Measurements from ENCODE around the gene PITPNC1. TPM values are rescaled to one million over a fixed set of nuclear protein-coding genes. Genes with fewer than 3 reads are reported as not detected.

Gene PITPNC1
- total RNA-seq, 1 experiment from 2014 or later: 37.5 TPM

DNA sequence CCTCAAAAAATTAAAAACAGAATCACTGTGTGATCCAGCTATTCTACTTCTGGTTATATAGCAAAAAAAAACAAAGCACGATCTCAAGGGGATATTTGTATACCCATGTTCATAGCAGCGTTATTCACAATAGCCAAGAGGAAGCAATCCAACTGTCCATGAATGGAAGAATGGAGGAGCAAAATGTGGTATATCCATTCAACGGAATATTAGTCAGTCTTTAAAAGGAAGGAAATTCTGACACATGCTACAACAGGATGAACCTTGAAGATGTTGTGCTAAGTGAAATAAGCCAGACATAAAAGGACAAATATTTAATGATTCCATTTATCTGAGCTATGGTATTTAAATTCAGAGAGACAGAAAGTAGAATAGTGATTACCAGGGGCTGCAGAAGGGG is 336.1 kb downstream of the PITPNC1 start:
- peaks cover 2 to 9% (median 5%) of the 10 kb centered on the region in 3 experiments; a peak in 4 of 7 replicates for H3K36me3 Mint-ChIP-seq (ENCODE audit: insufficient read depth in 1 of 3, low read depth in 3 of 3)
- WGBS (ENCODE audit: extremely low coverage, insufficient read length, low lambda C conversion rate): no CpG with 5 or more reads among the region's 3 CpGs
- no peak overlapping the region for H3K4ac ChIP-seq (ENCODE audit: low read depth, low read length)
- no peak overlapping the region for H2BK15ac ChIP-seq (ENCODE audit: low read depth, low read length)
- no peak overlapping the region for H3K56ac ChIP-seq (ENCODE audit: insufficient read length, low read depth, low read length)
- no peak overlapping the region for H2BK20ac ChIP-seq (ENCODE audit: low read depth, low read length, poor library complexity, severe bottlenecking)
- H3T11ph ChIP-seq (ENCODE audit: low read length): no peak overlapping the region
- no peak overlapping the region for H2BK12ac ChIP-seq (ENCODE audit: insufficient read length, low read depth, low read length)
- no peak overlapping the region for H2AFZ ChIP-seq (ENCODE audit: low read length)
- H4K91ac ChIP-seq (ENCODE audit: insufficient read length, low read depth, low read length): no peak overlapping the region
- H3K9ac ChIP-seq (ENCODE audit: extremely low read depth, insufficient read length, low read length): no peak overlapping the region
- H3K27me3 Mint-ChIP-seq (ENCODE audit: low read depth): no peaks in the 10 kb centered on the region
- no peak overlapping the region for H3K23ac ChIP-seq (ENCODE audit: insufficient read length, low read depth, low read length)
- H3K79me2 ChIP-seq (ENCODE audit: insufficient read depth, low read length): peaks cover 3% of the 10 kb centered on the region; the same call in 1 of the 2 replicates
- no peaks in the 10 kb centered on the region for H4K20me1 ChIP-seq (ENCODE audit: control insufficient read depth, insufficient read depth, insufficient read length)
- no peak overlapping the region for H3K4me3 Mint-ChIP-seq
- no peak overlapping the region for H3K18ac ChIP-seq (ENCODE audit: insufficient read length, low read depth, low read length)
- no peak for DNase-seq
- H3K9me3 ChIP-seq (ENCODE audit: control insufficient read depth, low read depth, low read length): no peaks in the 10 kb centered on the region
- peaks cover 8 to 20% of the 10 kb centered on the region in 2 experiments for H3K4me1 Mint-ChIP-seq
- no peaks in the 10 kb centered on the region for H3K79me1 ChIP-seq (ENCODE audit: insufficient read depth, low read depth, low read length, poor library complexity, severe bottlenecking)
- H3K14ac ChIP-seq (ENCODE audit: insufficient read depth, low read length): no peak overlapping the region
- H4K5ac ChIP-seq (ENCODE audit: insufficient read length, low read depth, low read length): no peak overlapping the region
- peaks cover 5% of the 10 kb centered on the region for H3K23me2 ChIP-seq (ENCODE audit: insufficient read length, low read depth, low read length, poor library complexity, severe bottlenecking)
- no peak overlapping the region for H2BK120ac ChIP-seq (ENCODE audit: low read depth, low read length, poor library complexity, severe bottlenecking)
- no peak overlapping the region for H2BK5ac ChIP-seq (ENCODE audit: insufficient read length, low read length)
- H3K27me3 ChIP-seq (ENCODE audit: insufficient read depth, low read length): no peaks in the 10 kb centered on the region
- no peak overlapping the region for H2AK5ac ChIP-seq (ENCODE audit: insufficient read length, low read length)
- H4K8ac ChIP-seq (replicated peaks; ENCODE audit: insufficient read length, low read depth, low read length): no peak overlapping the region
- no peak overlapping the region for H3K27ac ChIP-seq (ENCODE audit: insufficient read length, low read depth, low read length)
- no peak overlapping the region for H3K27ac Mint-ChIP-seq
- no peak overlapping the region for H3K4me2 ChIP-seq (ENCODE audit: insufficient read depth, insufficient read length, low read length)
- H3K9me3 Mint-ChIP-seq: peaks cover 6% of the 10 kb centered on the region in 2 experiments; a peak in 4 of 5 replicates
- TF ChIP-seq, protein P1, sequence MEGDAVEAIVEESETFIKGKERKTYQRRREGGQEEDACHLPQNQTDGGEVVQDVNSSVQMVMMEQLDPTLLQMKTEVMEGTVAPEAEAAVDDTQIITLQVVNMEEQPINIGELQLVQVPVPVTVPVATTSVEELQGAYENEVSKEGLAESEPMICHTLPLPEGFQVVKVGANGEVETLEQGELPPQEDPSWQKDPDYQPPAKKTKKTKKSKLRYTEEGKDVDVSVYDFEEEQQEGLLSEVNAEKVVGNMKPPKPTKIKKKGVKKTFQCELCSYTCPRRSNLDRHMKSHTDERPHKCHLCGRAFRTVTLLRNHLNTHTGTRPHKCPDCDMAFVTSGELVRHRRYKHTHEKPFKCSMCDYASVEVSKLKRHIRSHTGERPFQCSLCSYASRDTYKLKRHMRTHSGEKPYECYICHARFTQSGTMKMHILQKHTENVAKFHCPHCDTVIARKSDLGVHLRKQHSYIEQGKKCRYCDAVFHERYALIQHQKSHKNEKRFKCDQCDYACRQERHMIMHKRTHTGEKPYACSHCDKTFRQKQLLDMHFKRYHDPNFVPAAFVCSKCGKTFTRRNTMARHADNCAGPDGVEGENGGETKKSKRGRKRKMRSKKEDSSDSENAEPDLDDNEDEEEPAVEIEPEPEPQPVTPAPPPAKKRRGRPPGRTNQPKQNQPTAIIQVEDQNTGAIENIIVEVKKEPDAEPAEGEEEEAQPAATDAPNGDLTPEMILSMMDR (conservative IDR thresholded peaks at IDR 0.05): no peak
- H3K4me1 ChIP-seq (ENCODE audit: insufficient read depth, low read length): no peaks in the 10 kb centered on the region

Measured in H9 (cell line).